Endothelial cell of umbilical vein (primary cell): ENCODE measurements around the gene QDPR. TPM values are rescaled to one million over a fixed set of nuclear protein-coding genes. Genes with fewer than 3 reads are reported as not detected.

Source experiments
- BruUV-seq: library from RNA; stranded (reverse); fragments of 400-500 nt; replicated peaks from 2 replicates; lab custom pipeline; 2021; lab: Mats Ljungman, UMichigan
- CTCF ChIA-PET: fragments of 300-600, 350-600 bp; sonication (Branson Sonifier 250); formaldehyde crosslinking; loops from one replicate; lab custom pipeline; 2021; ENCODE audit warnings: antibody characterized with exemption, inconsistent platforms; lab: Charles Lee
- POLR2A ChIA-PET: fragments of 300-600, 350-600 bp; sonication (Branson Sonifier 250); formaldehyde crosslinking; loops from one replicate; lab custom pipeline; 2021; ENCODE audit warnings: antibody characterized with exemption, inconsistent platforms; lab: Charles Lee
- DNase-seq: peaks from one replicate; pipeline ENCODE4 v3.0.0-alpha.2; 2011; ENCODE audit warnings: low read depth, low spot score
- FAIRE-seq: peaks from 2 replicates; lab custom pipeline; 2011; peaks lifted over from hg19 to GRCh38; lab: Jason Lieb, UNC
- H2AFZ ChIP-seq: 2 replicates; pipeline ENCODE4 v1.6.0; 2012; ENCODE audit warnings: low read depth, low read length, control low read depth, inconsistent platforms
- H3K27ac ChIP-seq: 2 replicates; pipeline ENCODE4 v1.5.1; 2011; ENCODE audit warnings: low read depth, mild to moderate bottlenecking, control low read depth, low read length, moderate library complexity; ENCODE audit not compliant: insufficient read depth
- H3K27me3 ChIP-seq, 2 experiments: 2 replicates each; pipeline versions ENCODE4 v1.6.0 to v1.6.1; 2011; ENCODE audit warnings: low read length in 2 of 2, mixed read lengths in 1 of 2; ENCODE audit not compliant: control insufficient read depth in 2 of 2, insufficient read depth in 2 of 2
- H3K36me3 ChIP-seq, 2 experiments: 2 replicates in 1 of 2; 3 replicates in 1 of 2; pipeline ENCODE4 v1.5.1; 2011; ENCODE audit warnings: low read length in 2 of 2, mild to moderate bottlenecking in 1 of 2, moderate library complexity in 1 of 2; ENCODE audit not compliant: control insufficient read depth in 2 of 2, insufficient read depth in 2 of 2; ENCODE audit errors: extremely low read depth in 1 of 2
- H3K4me1 ChIP-seq: 3 replicates; pipeline ENCODE4 v1.5.1; 2011; ENCODE audit warnings: mild to moderate bottlenecking, low read length; ENCODE audit not compliant: control insufficient read depth, insufficient read depth; ENCODE audit errors: extremely low read depth
- H3K4me2 ChIP-seq: 2 replicates; pipeline ENCODE4 v1.6.1; 2011; ENCODE audit warnings: low read length, control low read depth, mixed read lengths; ENCODE audit not compliant: insufficient read depth
- H3K4me3 ChIP-seq, 3 experiments: fragments of 200-600 bp in 1 of 3; sonication (generic), shearing (Covaris generic) in 1 of 3; replicated peaks in 1 of 3; 2 replicates each; pipeline ENCODE4 v1.5.1; 2011 to 2016; ENCODE audit warnings: control low read depth in 3 of 3, low read length in 3 of 3, mild to moderate bottlenecking in 2 of 3, inconsistent platforms in 1 of 3, low read depth in 1 of 3, moderate library complexity in 1 of 3; ENCODE audit not compliant: insufficient read depth in 1 of 3
- H3K79me2 ChIP-seq: 2 replicates; pipeline ENCODE4 v1.6.0; 2012; ENCODE audit warnings: low read length, inconsistent platforms; ENCODE audit not compliant: control insufficient read depth, insufficient read depth
- H3K9ac ChIP-seq: replicated peaks from 2 replicates; pipeline ENCODE3; 2011; ENCODE audit warnings: low read length, control low read depth; ENCODE audit not compliant: insufficient read depth; ENCODE audit errors: extremely low read depth
- H3K9me1 ChIP-seq: replicated peaks from 3 replicates; pipeline ENCODE4 v1.6.0; 2011; ENCODE audit warnings: mild to moderate bottlenecking, low read length; ENCODE audit not compliant: control insufficient read depth, insufficient read depth; ENCODE audit errors: extremely low read depth
- H3K9me3 ChIP-seq: replicated peaks from 2 replicates; pipeline ENCODE4 v1.5.1; 2012; ENCODE audit warnings: low read length, inconsistent platforms; ENCODE audit not compliant: control insufficient read depth, insufficient read depth
- H4K20me1 ChIP-seq: replicated peaks from 2 replicates; pipeline ENCODE3; 2011; ENCODE audit warnings: mild to moderate bottlenecking, low read length; ENCODE audit not compliant: control insufficient read depth, insufficient read depth; ENCODE audit errors: extremely low read depth
- CTCF ChIP-seq, 2 donors: IDR thresholded peaks; 1 replicate in 1 of 2; 2 replicates in 1 of 2; pipeline ENCODE4 v1.5.1; 2011; ENCODE audit warnings: low read length in 2 of 2, mild to moderate bottlenecking in 2 of 2, moderate library complexity in 2 of 2, control low read depth in 1 of 2, inconsistent platforms in 1 of 2, low read depth in 1 of 2; ENCODE audit not compliant: insufficient read depth in 1 of 2; ENCODE audit errors: extremely low read depth in 1 of 2
- FOS ChIP-seq: IDR thresholded peaks from 2 replicates; pipeline ENCODE4 v1.6.1; 2011; ENCODE audit warnings: mild to moderate bottlenecking, low read length, moderate library complexity, borderline replicate concordance; ENCODE audit not compliant: insufficient read depth
- GATA2 ChIP-seq: IDR thresholded peaks from 2 replicates; pipeline ENCODE4 v1.7.0; 2011; ENCODE audit warnings: low read depth, mild to moderate bottlenecking, moderate library complexity, mixed read lengths, low read length; ENCODE audit not compliant: insufficient read length, insufficient read depth
- JUN ChIP-seq: IDR thresholded peaks from 2 replicates; pipeline ENCODE4 v1.6.1; 2011; ENCODE audit warnings: borderline replicate concordance, low read depth; ENCODE audit not compliant: insufficient read length, insufficient read depth
- MAX ChIP-seq: IDR thresholded peaks from 2 replicates; pipeline ENCODE4 v1.6.1; 2011; ENCODE audit not compliant: insufficient read depth, insufficient read length
- MYC ChIP-seq: IDR thresholded peaks from one replicate; pipeline ENCODE4 v1.6.1; 2011; ENCODE audit warnings: mild to moderate bottlenecking, low read depth, low read length
- POLR2A ChIP-seq: IDR thresholded peaks from 2 replicates; pipeline ENCODE4 v1.6.1; 2012; ENCODE audit warnings: low read depth, mild to moderate bottlenecking, control low read depth, low read length
- dilution Hi-C: fragments of 300-500 bp; cut with MboI; formaldehyde crosslinking; loops from one replicate; pipeline ENCODE4 v1.15.0; 2019; ENCODE audit warnings: low sequenced_read_pairs; ENCODE audit not compliant: extremely low pct_ligation_motif_present
- intact Hi-C: fragments of 100-400 bp; cut with micrococcal nuclease; formaldehyde crosslinking; loops from one replicate; pipeline ENCODE4 v1.10.0; 2022
- polyA plus RNA-seq, 4 experiments: library from polyadenylated mRNA; depleted of rRNA in 3 of 4; stranded (reverse) in 3 of 4; unstranded in 1 of 4; fragments of >200 nt; gene quantifications; 2 replicates each; pipeline versions ENCODE4 v1.2.1 to v1.2.3, GENCODE V29; 2011 to 2012; ENCODE audit warnings: missing spikeins in 1 of 4
- total RNA-seq: library from RNA; stranded (reverse); gene quantifications from 2 replicates; pipeline ENCODE4 v1.2.3, GENCODE V29; 2021

QDPR gene
- total and polyA plus RNA-seq, 2 donors (not counting 3 experiments of a cell fraction or from before 2014, with no cell fraction given), result 20.5 to 20.9 TPM

GRCh38 chr4:17491196-17491595 is 20.7 kb downstream of the QDPR start:
- BruUV-seq, result no TSS peak
- intact Hi-C loops, result no loop called here

GRCh38 chr4:17490575-17491059 is 21.3 kb downstream of the QDPR start:
- CTCF ChIA-PET, result interaction anchor here (1.8 kb wide), 1 partner anchor 18 kb away, joined by 6 read pairs; no protein-coding TSS in a partner anchor

More at GRCh38 chr4:17491196-17491595, 20.7 kb downstream of the QDPR start:
- dilution Hi-C loops, result no loop called here
- FAIRE-seq (no peak), DNase-seq (no peak)
- POLR2A ChIA-PET, result no interaction called here
- H3K4me1 ChIP-seq, result peaks cover 9% of the 10 kb centered on the region
- peaks cover 7 to 9% of the 10 kb centered on the region in 2 experiments for H3K36me3 ChIP-seq
- peaks cover 2% of the 10 kb centered on the region for H3K79me2 ChIP-seq
- CTCF ChIA-PET, result no interaction called here
- TF ChIP-seq POLR2A (no peak), GATA2 (no peak), JUN (no peak), MAX (no peak), FOS (no peak)
- H2AFZ ChIP-seq, result no peak overlapping the region
- H3K4me2 ChIP-seq, result no peak overlapping the region
- no peak overlapping the region for H3K4me3 ChIP-seq
- H3K27ac ChIP-seq, result no peak overlapping the region
- no peaks in the 10 kb centered on the region for H4K20me1 ChIP-seq
- H3K9ac ChIP-seq, result no peak overlapping the region
- no peaks in the 10 kb centered on the region for H3K9me1 ChIP-seq
- H3K9me3 ChIP-seq, result no peaks in the 10 kb centered on the region
- H3K27me3 ChIP-seq, result no peaks in the 10 kb centered on the region

More at GRCh38 chr4:17490575-17491059, 21.3 kb downstream of the QDPR start:
- Histone ChIP-seq H3K9ac (no peak overlapping the region), H3K4me2 (no peak overlapping the region), H3K9me3 (no peaks in the 10 kb centered on the region), H4K20me1 (no peaks in the 10 kb centered on the region), H3K36me3 (peaks cover 7 to 9% of the 10 kb centered on the region in 2 experiments), H3K27ac (no peak overlapping the region), H3K4me1 (peaks cover 9% of the 10 kb centered on the region), H3K4me3 (no peak overlapping the region), H3K9me1 (no peaks in the 10 kb centered on the region), H2AFZ (no peak overlapping the region), H3K79me2 (peaks cover 2% of the 10 kb centered on the region), H3K27me3 (no peaks in the 10 kb centered on the region)
- dilution Hi-C loops, result no loop called here
- intact Hi-C loops, result no loop called here
- POLR2A ChIA-PET, result no interaction called here
- BruUV-seq, result no TSS peak
- FAIRE-seq (no peak), DNase-seq (peak; percentile 45)
- no peak for TF ChIP-seq JUN
- TF ChIP-seq GATA2, result peak; percentile 57
- no peak for TF ChIP-seq FOS
- TF ChIP-seq POLR2A, result no peak
- TF ChIP-seq MYC, result no peak
- no peak for TF ChIP-seq CTCF (IDR thresholded peaks at IDR 0.05; ENCODE audit: extremely low read depth in 1 of 2, insufficient read depth in 1 of 2, low read depth in 1 of 2, low read length in 2 of 2)
